HG02870 (cell line): ENCODE measurements around the gene NPAS3.

ENCODE experiments used
- ATAC-seq: cut with Tn5 transposase; IDR thresholded peaks from one replicate; pipeline ENCODE4 v1.9.1; 2021; ENCODE audit warnings: mild to moderate bottlenecking, moderate library complexity; ENCODE audit not compliant: unreplicated experiment

The NPAS3 gene

DNA sequence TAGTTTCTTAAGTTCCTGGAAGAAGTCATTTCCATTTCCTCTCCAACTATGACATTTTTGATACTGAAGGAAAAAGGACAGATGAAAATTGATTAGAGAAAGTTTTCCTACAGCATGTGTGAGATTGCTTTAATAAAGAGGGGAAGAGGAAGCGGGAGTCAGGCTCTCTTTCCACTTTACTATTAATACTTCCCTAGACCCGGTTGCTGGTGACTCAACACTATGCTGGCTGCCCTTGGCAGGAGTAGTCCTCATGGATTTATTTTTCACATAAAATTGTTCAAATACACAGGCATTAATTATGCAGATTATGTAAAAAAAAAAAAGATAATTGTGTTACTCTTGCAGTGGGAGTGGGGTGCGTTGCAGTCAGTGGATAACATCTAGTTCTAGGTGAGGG is 718.8 kb downstream of the NPAS3 start:
- no peak for ATAC-seq

DNA sequence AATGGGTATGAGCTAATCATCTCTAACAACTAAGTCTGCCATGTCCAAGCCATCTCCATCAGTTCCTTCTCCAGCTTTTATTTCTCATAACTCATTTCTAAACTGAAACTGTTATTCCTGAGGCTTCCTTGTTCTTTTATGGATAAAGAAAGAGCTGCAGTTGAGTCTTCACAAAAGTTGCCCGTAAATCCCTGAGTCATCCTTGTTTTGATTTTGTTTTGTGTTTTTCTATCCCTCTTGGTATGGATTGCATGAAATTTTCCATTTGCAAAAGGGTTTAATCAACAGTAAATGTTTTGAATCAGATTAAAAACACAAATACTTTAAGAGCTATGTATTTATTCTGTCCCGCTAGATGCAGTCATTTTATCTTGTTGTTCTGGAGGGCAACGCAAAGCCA is 721.6 kb downstream of the NPAS3 start:
- ATAC-seq = no peak

DNA sequence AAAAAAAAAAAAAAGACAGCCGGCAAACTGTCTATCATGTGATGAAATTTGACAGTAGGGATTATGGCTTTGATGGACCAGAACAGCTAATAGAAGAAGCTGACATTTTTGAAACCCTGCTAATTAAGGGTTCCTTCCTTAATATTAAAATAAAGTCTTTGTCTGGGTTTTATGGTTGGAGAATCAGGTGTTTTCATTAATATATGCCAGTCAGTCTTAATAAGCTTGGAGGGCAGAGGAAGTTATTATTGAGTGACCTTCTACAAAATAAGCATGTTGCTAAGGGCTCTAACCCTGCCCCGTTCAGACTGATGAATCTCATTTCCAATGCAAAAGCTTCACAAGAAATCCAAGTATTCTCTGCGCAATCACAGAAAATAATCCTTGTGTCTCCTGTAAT is 722.4 kb downstream of the NPAS3 start:
- no peak for ATAC-seq

DNA sequence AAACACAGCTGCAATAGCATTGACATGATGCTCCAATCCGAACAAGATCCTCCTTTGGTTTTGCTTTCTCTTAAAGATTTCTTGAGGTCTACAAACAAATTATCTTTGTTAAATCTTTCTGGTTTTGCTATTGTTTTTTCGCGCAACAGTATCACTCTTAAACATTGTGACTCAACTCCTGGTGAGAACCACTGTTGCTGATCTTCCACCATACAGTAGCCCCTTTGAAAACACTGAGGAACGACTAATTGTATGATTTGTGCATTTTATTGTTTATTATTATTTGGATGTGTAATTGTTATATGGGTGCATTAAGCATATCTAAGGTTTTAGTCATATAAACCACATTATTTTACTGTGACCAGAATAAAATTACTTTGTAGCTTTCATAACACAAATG is 729.4 kb downstream of the NPAS3 start:
- ATAC-seq = no peak

DNA sequence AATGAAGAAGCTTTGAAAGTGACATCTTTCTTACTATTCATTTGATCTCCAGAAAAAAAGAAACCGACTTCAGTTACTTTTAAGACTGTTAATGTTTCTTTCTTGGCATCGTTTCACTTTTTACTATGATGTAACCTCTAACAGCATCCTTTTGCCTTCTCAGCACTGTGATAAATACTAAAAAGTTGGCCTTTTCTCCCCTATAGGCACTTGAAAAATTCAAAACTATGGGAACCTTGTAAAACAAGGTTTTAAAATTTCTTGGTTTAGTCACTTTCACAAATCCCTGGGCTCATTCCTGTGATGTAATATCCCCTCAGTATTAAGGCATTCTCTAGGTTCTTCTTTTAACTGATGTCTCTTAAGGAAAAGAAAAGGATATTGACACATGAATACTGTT is 730.4 kb downstream of the NPAS3 start:
- ATAC-seq = no peak

DNA sequence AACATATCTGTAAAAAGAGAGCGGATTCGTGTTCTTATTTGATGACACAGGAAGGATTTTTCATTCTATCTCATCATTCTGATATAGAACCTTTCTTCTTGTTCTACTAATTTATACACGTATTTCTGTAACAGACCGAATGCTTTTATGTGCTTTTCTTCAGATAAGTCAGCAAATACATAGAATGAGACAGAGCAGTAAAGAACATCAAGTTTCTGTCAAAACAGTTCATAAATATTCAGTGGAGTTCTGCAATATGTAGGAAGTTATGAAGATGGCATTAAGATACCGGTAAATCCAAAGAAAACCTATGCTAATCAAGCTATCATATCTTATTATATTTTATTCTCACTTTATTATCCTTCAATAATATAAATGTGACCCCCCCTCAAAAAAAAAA is 731.6 kb downstream of the NPAS3 start:
- no peak for ATAC-seq

DNA sequence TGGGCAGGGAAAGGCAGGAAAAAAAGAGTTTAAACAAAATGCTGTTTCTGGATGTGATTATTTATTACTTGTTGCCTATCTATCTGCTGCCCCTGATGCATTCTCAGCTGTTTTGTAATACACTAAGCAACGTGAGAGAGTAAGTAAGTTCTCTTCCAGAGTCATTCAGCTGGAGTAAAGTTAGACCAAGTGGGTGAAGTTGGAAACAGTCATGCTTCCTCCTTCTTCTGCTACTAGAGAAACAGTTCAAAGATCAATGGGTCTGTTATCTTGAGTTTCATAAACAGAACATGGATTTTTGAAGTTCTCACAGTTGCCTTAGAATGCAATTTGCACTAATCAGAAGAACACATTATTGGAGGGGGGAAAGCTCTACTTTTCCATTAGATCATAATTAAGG is 732.9 kb downstream of the NPAS3 start:
- ATAC-seq = no peak

DNA sequence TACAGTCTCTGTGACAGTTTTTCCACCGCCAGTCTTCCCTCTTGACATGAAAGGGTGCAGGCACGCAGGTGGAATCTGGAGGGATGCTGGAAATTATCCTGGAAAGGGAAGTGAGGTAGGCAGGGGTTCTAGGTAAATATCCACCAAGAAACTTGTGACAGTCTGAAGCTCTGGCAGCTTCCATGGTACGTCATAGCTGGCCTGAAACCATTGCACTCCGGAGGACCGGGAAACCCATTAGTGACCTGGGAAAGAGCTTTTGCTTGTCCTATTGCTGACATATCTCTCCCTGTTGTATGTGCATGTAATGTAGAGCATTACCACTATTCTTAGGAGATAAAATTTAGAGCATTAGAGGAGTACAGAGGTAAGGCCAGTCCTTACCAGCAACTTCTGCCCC is 736.2 kb downstream of the NPAS3 start:
- ATAC-seq = no peak

DNA sequence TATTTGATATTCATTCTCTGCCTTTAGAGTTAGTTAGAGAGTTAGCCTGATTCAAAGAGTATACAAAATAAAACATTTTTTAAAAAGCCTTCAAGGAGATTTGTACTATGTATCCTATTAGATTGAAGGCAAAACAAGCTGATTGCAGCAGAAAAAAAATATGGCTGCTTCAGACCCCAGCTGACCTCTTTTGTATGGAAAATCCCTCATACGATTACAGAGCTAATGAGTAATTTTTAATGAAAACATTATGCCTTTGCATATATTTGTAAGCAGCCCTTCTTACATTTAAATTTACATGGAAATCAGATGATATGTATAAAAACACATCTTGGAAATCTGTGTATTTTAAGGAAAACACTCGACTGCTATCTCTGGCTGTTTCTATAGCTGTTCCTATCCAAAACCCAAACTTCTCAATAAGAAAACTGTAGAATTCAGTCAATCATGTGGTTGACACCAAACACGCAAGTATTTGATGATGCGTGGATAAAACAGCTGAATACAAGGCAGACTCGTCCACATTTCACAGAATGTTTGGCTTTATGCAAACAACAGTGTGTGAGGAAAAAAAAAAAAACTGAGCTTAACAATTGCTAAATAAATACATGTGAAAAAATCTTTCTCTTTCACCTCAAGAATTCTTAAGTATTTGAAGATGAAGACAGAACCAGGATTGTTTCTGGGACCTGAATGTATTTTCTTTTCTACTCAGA is 736.9 kb downstream of the NPAS3 start:
- ATAC-seq = no peak

DNA sequence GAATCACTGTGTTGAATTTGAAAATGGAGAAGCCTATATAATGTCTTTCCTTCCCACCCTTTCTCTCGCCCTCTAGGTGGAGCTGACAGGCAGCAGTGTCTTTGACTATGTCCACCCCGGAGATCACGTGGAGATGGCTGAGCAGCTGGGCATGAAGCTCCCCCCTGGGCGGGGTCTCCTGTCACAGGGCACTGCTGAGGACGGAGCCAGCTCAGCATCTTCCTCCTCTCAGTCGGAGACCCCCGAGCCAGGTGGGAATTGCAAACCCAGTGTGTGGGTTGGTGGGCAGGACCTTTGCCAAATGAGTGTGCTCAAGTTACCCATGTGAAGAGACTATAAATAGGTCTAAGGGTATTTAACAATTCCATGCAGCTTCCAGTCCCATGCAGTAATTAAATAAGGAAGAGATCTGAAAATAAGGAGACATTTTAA is 737.5 kb downstream of the NPAS3 start:
- ATAC-seq = peak; percentile 66

DNA sequence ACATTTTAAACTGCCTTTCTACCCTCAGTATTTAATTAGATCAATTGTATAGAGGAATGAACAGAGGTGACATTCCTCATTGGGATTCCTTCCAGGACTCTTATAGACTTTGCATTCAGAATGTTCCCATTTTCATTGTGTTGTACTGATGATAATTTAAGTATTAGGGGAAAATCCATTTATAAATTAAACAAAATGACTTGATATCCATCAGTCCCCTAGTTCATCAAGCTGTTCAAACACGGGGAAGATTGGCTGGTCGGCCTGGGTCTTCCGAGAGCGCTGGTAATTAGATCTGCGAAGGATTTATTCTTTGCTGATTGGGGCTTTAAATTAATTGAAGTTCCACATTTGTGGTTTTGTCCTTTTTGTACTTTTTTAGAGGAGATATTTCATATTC is 738.2 kb downstream of the NPAS3 start:
- no peak for ATAC-seq

DNA sequence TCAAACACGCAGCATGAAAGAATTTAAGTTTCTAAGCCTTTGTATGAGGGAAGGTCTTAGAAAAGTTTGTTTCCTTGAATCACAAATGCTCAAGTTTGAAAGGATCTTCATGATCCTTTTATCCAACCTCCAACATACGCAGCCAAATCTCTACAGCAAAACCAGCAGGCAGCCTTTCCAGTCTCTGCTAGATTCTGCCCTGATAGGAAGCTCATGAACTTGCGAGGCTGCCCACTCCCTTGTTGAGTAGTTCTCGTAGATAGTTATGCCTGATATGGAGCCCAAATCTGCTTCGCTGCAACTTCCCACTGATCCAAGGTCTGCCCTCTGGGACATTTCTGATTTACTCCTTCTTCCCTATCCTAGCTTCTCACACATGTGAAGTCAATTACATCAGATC is 739.3 kb downstream of the NPAS3 start:
- no peak for ATAC-seq

DNA sequence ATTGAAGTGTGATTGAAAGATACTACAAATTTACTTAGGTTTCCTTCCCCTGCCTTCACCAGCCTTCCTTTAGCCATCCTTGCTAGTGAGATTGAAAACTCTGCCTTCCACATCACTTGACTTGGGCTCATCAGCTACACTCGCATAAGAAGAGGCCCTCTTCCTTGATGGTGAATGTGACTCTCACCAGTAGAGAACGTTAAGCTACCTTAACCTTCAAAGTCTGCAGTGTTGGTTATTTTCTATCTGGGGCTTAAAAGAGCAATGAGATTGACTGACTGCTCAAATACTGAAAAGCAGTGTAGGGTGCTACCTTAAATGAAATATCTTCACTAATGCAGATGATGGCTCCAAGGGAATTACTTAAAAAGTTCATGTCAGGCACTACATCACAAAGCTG is 740.3 kb downstream of the NPAS3 start:
- ATAC-seq = no peak

DNA sequence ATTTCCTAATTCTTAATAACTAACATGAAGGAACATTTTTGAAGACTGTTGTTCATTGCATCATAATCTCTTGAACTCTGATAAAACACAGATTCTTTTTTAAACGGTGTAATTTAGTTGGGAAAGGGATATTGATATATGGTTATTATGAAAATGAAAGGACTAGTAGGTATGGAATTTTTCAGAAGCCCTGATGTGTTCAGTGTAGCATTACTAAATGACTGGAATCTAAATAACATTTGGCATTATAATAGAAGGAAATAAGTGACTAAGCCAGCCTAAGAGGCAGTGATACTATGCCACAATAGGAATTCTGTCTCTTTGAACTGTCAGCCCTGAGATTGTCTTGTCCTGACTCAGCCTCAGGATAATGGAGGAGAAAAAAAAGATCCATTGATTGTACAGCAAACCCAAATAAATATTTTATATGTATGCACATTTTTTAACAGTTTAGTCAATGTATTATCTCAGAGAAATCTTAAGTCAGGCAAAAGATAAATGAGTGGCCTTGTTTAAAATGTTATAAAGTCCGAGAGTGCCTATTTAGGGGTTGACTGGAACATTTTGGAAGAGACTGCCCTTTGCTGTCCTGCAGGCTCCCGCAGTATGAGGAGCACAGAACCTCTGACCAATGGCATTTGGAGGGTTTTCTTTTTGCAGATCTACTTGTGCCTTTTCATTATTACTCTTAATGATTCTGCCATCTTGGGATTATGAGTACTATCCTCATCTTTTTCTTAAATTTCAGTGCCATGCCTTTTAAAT is 741.0 kb downstream of the NPAS3 start:
- no peak for ATAC-seq

DNA sequence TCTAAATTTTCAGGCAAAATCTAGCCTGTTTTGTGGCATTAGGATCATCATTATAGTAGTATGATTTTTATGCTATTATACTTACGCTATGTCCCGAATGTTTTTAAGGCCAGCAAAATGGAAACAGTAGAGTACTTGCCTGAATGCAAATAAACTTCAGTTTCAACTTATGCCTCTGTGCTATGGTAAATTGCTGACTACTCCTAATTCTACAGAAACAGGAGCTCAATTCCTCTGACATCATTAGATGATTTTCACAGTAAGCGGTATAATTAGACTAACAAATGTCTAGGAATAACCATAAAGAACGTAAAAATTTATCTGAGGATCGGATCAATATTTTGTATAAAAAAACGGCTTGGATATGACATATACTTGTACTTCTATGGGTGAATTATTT is 742.2 kb downstream of the NPAS3 start:
- no peak for ATAC-seq

DNA sequence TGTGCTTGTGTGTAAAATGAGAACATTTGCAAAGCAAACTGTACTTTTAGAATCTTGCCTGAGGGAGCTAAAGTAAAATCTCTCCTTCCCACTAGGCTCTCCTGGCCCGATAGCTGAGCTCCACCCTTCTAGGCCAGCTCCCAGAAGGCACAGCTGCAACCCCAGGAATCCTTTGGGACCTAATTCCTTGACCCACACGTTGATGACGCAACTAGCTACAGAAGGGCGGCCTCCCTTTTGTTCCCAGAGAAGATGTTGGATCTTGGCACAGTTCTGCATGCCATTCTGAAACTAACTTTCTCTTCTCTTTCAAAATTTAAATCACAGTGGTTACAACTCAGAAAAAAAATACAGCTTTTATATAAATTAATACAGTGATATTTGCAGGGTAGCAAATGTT is 744.1 kb downstream of the NPAS3 start:
- no peak for ATAC-seq

DNA sequence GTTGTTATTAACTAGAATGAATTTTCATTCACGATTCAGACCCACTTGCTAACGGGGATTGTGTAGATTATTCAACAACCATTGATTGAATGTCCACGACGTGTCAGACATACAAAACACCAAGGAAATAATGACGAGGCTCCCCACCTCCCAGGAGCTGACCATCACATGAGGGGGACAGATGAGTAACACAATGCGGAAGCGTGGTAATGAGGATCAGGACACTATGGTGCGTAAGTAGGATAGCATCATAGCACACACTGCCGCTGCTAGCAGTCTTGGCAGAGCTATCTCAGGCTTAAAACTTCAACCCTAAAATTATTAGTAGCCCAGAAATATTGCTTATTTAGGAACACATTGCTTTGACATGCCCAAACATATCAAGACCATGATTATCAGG is 746.3 kb downstream of the NPAS3 start:
- ATAC-seq = no peak

DNA sequence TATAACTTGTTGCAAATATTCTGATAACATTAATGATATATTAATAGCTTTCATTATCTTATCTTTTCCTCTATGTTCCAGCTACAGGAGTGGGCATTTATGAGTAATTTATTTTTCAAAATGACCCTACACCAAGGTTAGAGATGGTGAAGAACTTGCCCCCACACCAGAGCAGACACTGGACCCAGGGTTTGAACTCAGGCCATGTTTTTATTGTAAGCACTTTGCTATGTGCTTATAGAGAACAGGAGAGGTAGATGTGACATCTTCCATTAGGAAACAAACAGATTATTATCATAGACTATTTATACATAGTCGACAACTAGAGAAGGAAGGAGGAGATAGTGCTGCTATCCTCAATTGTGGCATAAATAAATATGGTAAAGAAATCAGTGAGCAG is 747.0 kb downstream of the NPAS3 start:
- no peak for ATAC-seq

DNA sequence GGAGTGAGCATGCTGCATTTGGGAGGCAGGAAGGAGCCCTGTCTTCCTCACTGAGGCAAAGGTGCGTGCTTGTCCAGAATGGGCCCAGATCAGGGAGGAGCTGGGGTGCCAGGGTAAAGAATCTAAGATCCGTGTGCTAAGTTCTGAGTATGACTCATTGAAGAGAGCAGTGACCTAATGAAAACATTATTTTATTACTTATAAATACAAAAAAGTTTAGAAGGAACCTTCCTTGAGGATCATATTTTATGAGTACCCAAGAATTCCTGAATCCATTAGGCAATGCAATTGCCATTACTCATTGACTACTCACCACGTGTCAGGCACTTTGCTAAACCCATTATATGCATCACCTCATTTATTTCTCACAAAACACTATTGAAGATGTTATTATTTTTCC is 747.5 kb downstream of the NPAS3 start:
- ATAC-seq = no peak

DNA sequence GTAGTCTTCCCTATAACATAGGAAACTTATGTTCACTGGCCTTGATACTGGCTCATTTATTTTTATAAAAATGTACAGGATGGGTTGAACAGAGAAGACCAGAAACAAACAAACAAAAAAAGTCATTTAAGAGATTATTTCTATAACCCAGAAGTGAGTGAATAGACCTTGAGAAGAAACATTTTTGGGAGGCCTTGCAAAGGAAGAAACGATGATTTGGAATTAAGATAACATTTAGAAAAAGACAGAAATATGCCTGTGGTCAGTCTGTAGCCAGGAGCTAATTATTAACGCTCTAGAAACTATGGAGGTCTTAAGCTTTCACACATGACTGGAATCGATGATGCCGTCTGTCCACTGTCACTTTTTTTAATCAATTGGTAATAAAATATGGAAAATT is 748.2 kb downstream of the NPAS3 start:
- ATAC-seq = no peak

DNA sequence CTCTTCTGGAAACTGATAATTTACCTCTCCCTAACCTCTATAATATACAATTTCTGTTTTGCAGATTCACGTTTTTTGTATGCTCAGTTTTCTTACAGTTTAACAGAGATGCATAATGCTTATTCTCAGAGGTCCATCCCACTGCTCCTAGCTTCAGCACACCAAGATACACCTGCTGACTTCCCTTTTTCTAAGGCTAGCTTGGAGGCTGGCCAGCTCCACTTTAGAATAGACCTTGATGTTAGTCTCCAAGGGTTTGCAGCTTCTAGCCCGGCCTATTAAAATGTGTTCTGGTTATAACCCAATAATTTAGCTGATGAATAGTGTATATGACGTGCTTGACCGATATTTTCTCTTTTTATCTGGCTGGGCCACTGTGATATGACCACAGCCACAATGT is 751.0 kb downstream of the NPAS3 start:
- ATAC-seq = no peak

DNA sequence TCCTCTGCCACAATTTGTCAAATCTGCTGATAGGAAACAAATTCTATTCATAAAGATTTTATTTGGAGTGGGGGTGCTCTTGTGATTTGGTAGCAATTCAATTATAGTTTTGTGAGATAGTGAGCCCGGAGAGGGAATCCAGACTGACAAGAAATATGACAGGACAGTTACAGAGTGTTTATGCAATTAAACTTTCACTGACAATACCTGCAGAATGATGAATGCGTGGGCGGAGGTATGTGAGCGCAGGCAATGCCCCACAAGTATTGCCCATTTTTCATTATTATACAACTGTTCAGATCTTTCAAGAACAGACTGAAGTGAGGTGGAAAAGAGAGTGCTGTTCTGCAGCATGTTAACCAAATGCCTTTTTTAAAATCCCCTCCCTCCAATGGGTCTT is 753.2 kb downstream of the NPAS3 start:
- no peak for ATAC-seq

DNA sequence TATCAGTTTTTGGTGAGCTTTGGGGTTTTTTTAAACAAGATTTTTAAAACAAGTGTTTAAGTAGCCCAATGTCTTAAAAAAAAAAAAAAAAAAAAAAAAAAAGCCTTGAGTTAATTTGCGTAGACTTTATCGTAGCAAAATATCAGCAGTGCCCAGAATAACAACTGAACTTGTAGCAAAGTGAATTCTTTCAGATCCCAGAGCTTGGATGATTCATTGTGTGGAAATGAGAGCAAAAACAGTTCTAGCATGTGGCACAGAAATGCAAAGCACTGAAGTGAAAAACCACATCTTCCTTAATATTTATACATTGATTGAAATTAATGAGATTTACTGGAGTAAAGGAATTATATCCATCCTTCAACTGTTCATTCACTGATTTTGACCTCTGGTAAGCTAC is 754.1 kb downstream of the NPAS3 start:
- ATAC-seq = no peak
